H9 (cell line): Measurements from ENCODE around the gene NAT8. TPM values are rescaled to one million over a fixed set of nuclear protein-coding genes. Genes with fewer than 3 reads are reported as not detected.
"Not testable (repeated sequence)": the region's sequence is repeated elsewhere in the genome, so short reads cannot be mapped to it uniquely, and the experiment has no call there.

ENCODE experiments used
- DNase-seq: peaks from one replicate; pipeline ENCODE4 v3.0.0-alpha.2; 2017
- H2AFZ ChIP-seq: one replicate; pipeline ENCODE4 v1.6.1; 2013; ENCODE audit warnings: mild to moderate bottlenecking, low read length, control low read depth, moderate library complexity
- H2AK5ac ChIP-seq: 2 replicates; pipeline ENCODE4 v1.6.1; 2013; ENCODE audit warnings: low read length, control low read depth, mixed read lengths; ENCODE audit not compliant: insufficient read length
- H2BK120ac ChIP-seq: one replicate; pipeline ENCODE4 v1.6.1; 2013; ENCODE audit warnings: low read depth, mild to moderate bottlenecking, low read length, control low read depth, inconsistent platforms; ENCODE audit not compliant: poor library complexity, severe bottlenecking
- H2BK12ac ChIP-seq: 2 replicates; pipeline ENCODE4 v1.6.1; 2013; ENCODE audit warnings: low read length, control low read depth, mixed read lengths, low read depth; ENCODE audit not compliant: insufficient read length
- H2BK15ac ChIP-seq: 2 replicates; pipeline ENCODE4 v1.6.1; 2013; ENCODE audit warnings: low read depth, low read length, control low read depth
- H2BK20ac ChIP-seq: one replicate; pipeline ENCODE4 v1.6.1; 2013; ENCODE audit warnings: low read depth, mild to moderate bottlenecking, low read length, control low read depth, inconsistent platforms; ENCODE audit not compliant: poor library complexity, severe bottlenecking
- H2BK5ac ChIP-seq: 2 replicates; pipeline ENCODE4 v1.6.1; 2013; ENCODE audit warnings: low read length, control low read depth, mixed read lengths; ENCODE audit not compliant: insufficient read length
- H3K14ac ChIP-seq: 2 replicates; pipeline ENCODE4 v1.6.1; 2013; ENCODE audit warnings: low read length, control low read depth; ENCODE audit not compliant: insufficient read depth
- H3K18ac ChIP-seq: 2 replicates; pipeline ENCODE4 v1.6.1; 2013; ENCODE audit warnings: low read depth, mild to moderate bottlenecking, mixed read lengths, low read length, control low read depth; ENCODE audit not compliant: insufficient read length
- H3K23ac ChIP-seq: 2 replicates; pipeline ENCODE4 v1.6.1; 2013; ENCODE audit warnings: low read length, control low read depth, mixed read lengths, low read depth; ENCODE audit not compliant: insufficient read length
- H3K23me2 ChIP-seq: 2 replicates; pipeline ENCODE4 v1.6.1; 2013; ENCODE audit warnings: low read depth, mild to moderate bottlenecking, mixed read lengths, low read length, control low read depth; ENCODE audit not compliant: insufficient read length, poor library complexity, severe bottlenecking
- H3K27ac ChIP-seq: 2 replicates; pipeline ENCODE4 v1.5.1; 2013; ENCODE audit warnings: low read length, control low read depth, mixed read lengths, low read depth; ENCODE audit not compliant: insufficient read length
- H3K27me3 ChIP-seq: 2 replicates; pipeline ENCODE4 v1.6.1; 2013; ENCODE audit warnings: low read length, control low read depth, inconsistent platforms; ENCODE audit not compliant: insufficient read depth
- H3K4ac ChIP-seq: 2 replicates; pipeline ENCODE4 v1.6.1; 2013; ENCODE audit warnings: low read depth, mild to moderate bottlenecking, control low read depth, inconsistent platforms, low read length, moderate library complexity
- H3K4me1 ChIP-seq: 2 replicates; pipeline ENCODE4 v1.6.1; 2013; ENCODE audit warnings: low read length, control low read depth, inconsistent platforms; ENCODE audit not compliant: insufficient read depth
- H3K4me2 ChIP-seq: 2 replicates; pipeline ENCODE4 v1.6.1; 2013; ENCODE audit warnings: low read length, control low read depth, mixed read lengths; ENCODE audit not compliant: insufficient read length, insufficient read depth
- H3K56ac ChIP-seq: 2 replicates; pipeline ENCODE4 v1.6.1; 2013; ENCODE audit warnings: low read depth, mild to moderate bottlenecking, mixed read lengths, low read length, control low read depth; ENCODE audit not compliant: insufficient read length
- H3K79me1 ChIP-seq: 2 replicates; pipeline ENCODE4 v1.6.1; 2013; ENCODE audit warnings: low read depth, mild to moderate bottlenecking, moderate library complexity, low read length, control low read depth, inconsistent platforms; ENCODE audit not compliant: insufficient read depth, poor library complexity, severe bottlenecking
- H3K79me2 ChIP-seq: 2 replicates; pipeline ENCODE4 v1.6.1; 2013; ENCODE audit warnings: low read length, control low read depth, inconsistent platforms; ENCODE audit not compliant: insufficient read depth
- H3K9ac ChIP-seq: 2 replicates; pipeline ENCODE4 v1.6.1; 2013; ENCODE audit warnings: low read length, control low read depth, mixed read lengths; ENCODE audit not compliant: insufficient read length; ENCODE audit errors: extremely low read depth
- H3K9me3 ChIP-seq: one replicate; pipeline ENCODE4 v1.6.1; 2013; ENCODE audit warnings: low read depth, low read length, inconsistent platforms; ENCODE audit not compliant: control insufficient read depth
- H3T11ph ChIP-seq: one replicate; pipeline ENCODE4 v1.6.1; 2013; ENCODE audit warnings: mild to moderate bottlenecking, low read length, control low read depth, inconsistent platforms
- H4K20me1 ChIP-seq: one replicate; pipeline ENCODE4 v1.6.1; 2013; ENCODE audit not compliant: control insufficient read depth, insufficient read length, insufficient read depth
- H4K5ac ChIP-seq: 2 replicates; pipeline ENCODE4 v1.6.1; 2013; ENCODE audit warnings: low read depth, mild to moderate bottlenecking, mixed read lengths, low read length, control low read depth; ENCODE audit not compliant: insufficient read length
- H4K8ac ChIP-seq: replicated peaks from 2 replicates; pipeline ENCODE4 v1.6.1; 2013; ENCODE audit warnings: low read length, control low read depth, mixed read lengths, low read depth; ENCODE audit not compliant: insufficient read length
- H4K91ac ChIP-seq: 2 replicates; pipeline ENCODE4 v1.6.1; 2013; ENCODE audit warnings: low read depth, mild to moderate bottlenecking, moderate library complexity, mixed read lengths, low read length, control low read depth; ENCODE audit not compliant: insufficient read length
- H3K27ac Mint-ChIP-seq, 3 experiments: 2 replicates in 2 of 3; 3 replicates in 1 of 3; pipeline ENCODE4 v1.8.0; 2020 to 2021; ENCODE audit warnings: mixed read lengths in 3 of 3, mild to moderate bottlenecking in 1 of 3, moderate library complexity in 1 of 3
- H3K27me3 Mint-ChIP-seq: 2 replicates; pipeline ENCODE4 v1.8.0; 2021; ENCODE audit warnings: low read depth, mild to moderate bottlenecking, moderate library complexity, mixed read lengths
- H3K36me3 Mint-ChIP-seq, 3 experiments: 2 replicates in 2 of 3; 3 replicates in 1 of 3; pipeline ENCODE4 v1.8.0; 2020 to 2021; ENCODE audit warnings: low read depth in 3 of 3, mixed read lengths in 3 of 3; ENCODE audit not compliant: insufficient read depth in 1 of 3
- H3K4me1 Mint-ChIP-seq, 2 experiments: 2 replicates each; pipeline ENCODE4 v1.8.0; 2020; ENCODE audit warnings: mixed read lengths in 2 of 2
- H3K4me3 Mint-ChIP-seq, 2 experiments: 2 replicates in 1 of 2; 3 replicates in 1 of 2; pipeline ENCODE4 v1.8.0; 2020 to 2021; ENCODE audit warnings: mild to moderate bottlenecking in 2 of 2, mixed read lengths in 2 of 2, moderate library complexity in 1 of 2
- H3K9me3 Mint-ChIP-seq, 2 experiments: 2 replicates in 1 of 2; 3 replicates in 1 of 2; pipeline ENCODE4 v1.8.0; 2020; ENCODE audit warnings: mild to moderate bottlenecking in 2 of 2, mixed read lengths in 2 of 2, moderate library complexity in 1 of 2
- WGBS: extraction: QIAGEN DNeasy Blood & Tissue Kit; methylation state at CpG from one replicate; pipeline ENCODE4 v1.1.7; 2013; ENCODE audit warnings: missing lambda C conversion rate, low lambda C conversion rate, mixed read lengths; ENCODE audit not compliant: insufficient read length; ENCODE audit errors: extremely low coverage; 5-methylcytosine and 5-hydroxymethylcytosine counted together
- total RNA-seq: library from RNA; stranded (reverse); gene quantifications from 2 replicates; pipeline ENCODE4 v1.2.1, GENCODE V29; 2021
- TF ChIP-seq, protein P1 (sequence below): fragments of 200-600 bp; sonication (generic); conservative IDR thresholded peaks from 3 replicates; pipeline ENCODE4 v1.8.0; 2021; ENCODE audit warnings: antibody characterized with exemption, mild to moderate bottlenecking

The NAT8 gene
- total RNA-seq, 1 experiment from 2014 or later: not detected

DNA sequence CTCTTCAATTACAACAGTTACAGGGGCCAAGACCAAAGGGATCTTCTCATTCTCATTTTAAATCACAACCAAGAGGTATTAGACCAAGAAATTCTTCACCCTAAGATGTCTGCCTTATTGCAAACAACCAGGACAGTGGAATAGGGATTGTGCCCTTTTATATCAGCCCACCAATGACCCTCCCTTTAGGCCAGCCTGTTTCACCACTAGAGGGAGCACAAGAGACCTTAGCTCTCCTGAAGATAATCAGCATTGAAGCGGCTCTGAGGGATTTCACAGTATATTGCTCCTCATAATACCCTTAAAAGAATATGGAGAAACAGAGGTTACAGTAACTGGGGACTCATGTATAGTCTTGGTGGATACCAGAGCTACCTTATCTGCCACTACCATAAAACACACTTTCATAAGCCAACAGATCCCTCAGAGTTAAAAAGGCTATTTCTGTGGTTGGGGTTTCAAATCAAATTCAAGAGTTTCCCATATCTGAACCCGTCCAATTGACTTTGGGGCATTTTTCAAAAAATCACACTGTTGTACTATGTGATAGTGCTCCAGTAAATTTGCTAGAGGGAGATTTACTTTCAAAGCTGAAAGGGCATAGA, 11.5 kb downstream of the NAT8 start:
- not testable (repeated sequence) for H3K9me3 ChIP-seq, H4K91ac ChIP-seq, H3K23me2 ChIP-seq, H3K27me3 Mint-ChIP-seq, H4K8ac ChIP-seq, H3K9ac ChIP-seq, H3K4me3 Mint-ChIP-seq, H3K4ac ChIP-seq, H2BK12ac ChIP-seq, H2BK120ac ChIP-seq, H3K9me3 Mint-ChIP-seq, H3K14ac ChIP-seq, H3K4me2 ChIP-seq, H3K18ac ChIP-seq, H2AFZ ChIP-seq, H3K79me2 ChIP-seq, H3T11ph ChIP-seq, H3K79me1 ChIP-seq, H3K4me1 ChIP-seq, H3K23ac ChIP-seq, H4K20me1 ChIP-seq, H2BK20ac ChIP-seq, H3K36me3 Mint-ChIP-seq, H4K5ac ChIP-seq, H3K27me3 ChIP-seq, H3K27ac Mint-ChIP-seq, H3K56ac ChIP-seq, H2BK5ac ChIP-seq, H3K27ac ChIP-seq, H3K4me1 Mint-ChIP-seq, H2AK5ac ChIP-seq, H2BK15ac ChIP-seq
- TF ChIP-seq, protein P1, sequence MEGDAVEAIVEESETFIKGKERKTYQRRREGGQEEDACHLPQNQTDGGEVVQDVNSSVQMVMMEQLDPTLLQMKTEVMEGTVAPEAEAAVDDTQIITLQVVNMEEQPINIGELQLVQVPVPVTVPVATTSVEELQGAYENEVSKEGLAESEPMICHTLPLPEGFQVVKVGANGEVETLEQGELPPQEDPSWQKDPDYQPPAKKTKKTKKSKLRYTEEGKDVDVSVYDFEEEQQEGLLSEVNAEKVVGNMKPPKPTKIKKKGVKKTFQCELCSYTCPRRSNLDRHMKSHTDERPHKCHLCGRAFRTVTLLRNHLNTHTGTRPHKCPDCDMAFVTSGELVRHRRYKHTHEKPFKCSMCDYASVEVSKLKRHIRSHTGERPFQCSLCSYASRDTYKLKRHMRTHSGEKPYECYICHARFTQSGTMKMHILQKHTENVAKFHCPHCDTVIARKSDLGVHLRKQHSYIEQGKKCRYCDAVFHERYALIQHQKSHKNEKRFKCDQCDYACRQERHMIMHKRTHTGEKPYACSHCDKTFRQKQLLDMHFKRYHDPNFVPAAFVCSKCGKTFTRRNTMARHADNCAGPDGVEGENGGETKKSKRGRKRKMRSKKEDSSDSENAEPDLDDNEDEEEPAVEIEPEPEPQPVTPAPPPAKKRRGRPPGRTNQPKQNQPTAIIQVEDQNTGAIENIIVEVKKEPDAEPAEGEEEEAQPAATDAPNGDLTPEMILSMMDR: peak; percentile 78
- DNase-seq: peak; percentile 43
- WGBS: no CpG with 5 or more reads among the region's 2 CpGs

DNA sequence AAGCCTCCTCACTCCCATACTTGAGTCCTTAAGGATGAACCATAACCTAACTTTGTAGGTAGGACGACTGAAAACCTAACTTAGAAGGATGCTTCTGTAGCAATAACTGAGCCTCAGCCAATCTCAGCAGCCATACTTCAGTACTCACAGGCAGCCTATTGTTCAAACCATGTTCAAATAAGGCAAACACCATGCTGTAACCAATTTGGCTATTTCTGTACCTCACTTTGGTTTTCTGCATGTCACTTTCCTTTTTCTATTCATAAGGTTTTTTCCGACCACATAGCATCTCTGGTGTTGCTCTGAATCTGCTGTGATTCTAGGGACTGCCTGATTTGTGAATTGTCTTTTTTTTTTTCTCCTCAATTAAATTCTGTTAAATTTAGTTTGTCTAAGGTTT, 13.7 kb downstream of the NAT8 start:
- not testable (repeated sequence) for H3K4me1 Mint-ChIP-seq, H4K91ac ChIP-seq

More for the DNA sequence above, 13.7 kb downstream of the NAT8 start:
- not testable (repeated sequence) for H3K4me1 ChIP-seq, H2BK20ac ChIP-seq, H2AFZ ChIP-seq, H3K9ac ChIP-seq, H3K18ac ChIP-seq, H4K8ac ChIP-seq, H3K27me3 ChIP-seq, H3K27ac ChIP-seq, H3K9me3 Mint-ChIP-seq, H2BK12ac ChIP-seq, H4K20me1 ChIP-seq, H3K27ac Mint-ChIP-seq, H3K14ac ChIP-seq, H3T11ph ChIP-seq, H3K9me3 ChIP-seq, H3K4me2 ChIP-seq, H2BK120ac ChIP-seq, H2BK15ac ChIP-seq, H3K4me3 Mint-ChIP-seq, H3K56ac ChIP-seq, H3K4ac ChIP-seq, H3K79me2 ChIP-seq, H3K79me1 ChIP-seq, DNase-seq, H3K36me3 Mint-ChIP-seq, H3K23me2 ChIP-seq, H2AK5ac ChIP-seq, H4K5ac ChIP-seq, H3K27me3 Mint-ChIP-seq, H3K23ac ChIP-seq, H2BK5ac ChIP-seq
- no CpG with 5 or more reads among the region's 2 CpGs for whole genome bisulfite sequencing
